Nephron (organoid): Measurements from ENCODE around the gene LRCH4.
A peak's percentile ranks its signal among the peaks of the same experiment; 100 is the strongest.

ENCODE experiments used
- H3K27ac Mint-ChIP-seq, 3 experiments: 2 replicates each; pipeline ENCODE4 v1.8.0; 2020; ENCODE audit warnings: mixed read lengths in 3 of 3, mild to moderate bottlenecking in 2 of 3, moderate library complexity in 1 of 3
- H3K27me3 Mint-ChIP-seq: 2 replicates; pipeline ENCODE4 v1.8.0; 2021; ENCODE audit warnings: low read depth, mild to moderate bottlenecking, moderate library complexity, mixed read lengths
- H3K36me3 Mint-ChIP-seq: 2 replicates; pipeline ENCODE4 v1.8.0; 2020; ENCODE audit warnings: low read depth, mixed read lengths
- H3K4me1 Mint-ChIP-seq: 2 replicates; pipeline ENCODE4 v1.8.0; 2020; ENCODE audit warnings: mixed read lengths
- H3K4me3 Mint-ChIP-seq, 3 experiments: 2 replicates each; pipeline ENCODE4 v1.8.0; 2020; ENCODE audit warnings: mild to moderate bottlenecking in 3 of 3, mixed read lengths in 3 of 3, moderate library complexity in 2 of 3
- H3K9me3 Mint-ChIP-seq: 2 replicates; pipeline ENCODE4 v1.8.0; 2020; ENCODE audit warnings: mixed read lengths
- CTCF ChIP-seq, 3 experiments: fragments of 200-600 bp; sonication (generic); IDR thresholded peaks; one replicate each; pipeline ENCODE4 v1.5.0; 2021; ENCODE audit warnings: antibody characterized with exemption in 3 of 3; ENCODE audit not compliant: unreplicated experiment in 3 of 3

LRCH4 gene

GRCh38 chr7:100585511-100586265 lies at the start of gene LRCH4:
TSS of gene LRCH4 (minus strand) at chr7:100586129. CDS start at chr7:100586100, 29 bp downstream.
- peak within 1 kb of the TSS; percentile 94 to 97 (median 97) for H3K27ac Mint-ChIP-seq
- TF ChIP-seq CTCF (IDR thresholded peaks at IDR 0.05; ENCODE audit: unreplicated experiment in 3 of 3): no peak
- no peaks in the 10 kb centered on the region for H3K9me3 Mint-ChIP-seq

GRCh38 chr7:100632951-100633717 lies 47.2 kb upstream of the LRCH4 start:
- peak; percentile 28 to 35 (median 29) for TF ChIP-seq CTCF (IDR thresholded peaks at IDR 0.05; ENCODE audit: unreplicated experiment in 3 of 3)
- H3K27ac Mint-ChIP-seq: no peak overlapping the region
- H3K9me3 Mint-ChIP-seq: no peaks in the 10 kb centered on the region
- H3K4me3 Mint-ChIP-seq: peak overlapping the region; percentile 76 to 79 (median 78)
- peaks cover 57% of the 10 kb centered on the region for H3K27me3 Mint-ChIP-seq
- no peaks in the 10 kb centered on the region for H3K36me3 Mint-ChIP-seq
- peaks cover 5% of the 10 kb centered on the region for H3K4me1 Mint-ChIP-seq

More at GRCh38 chr7:100585511-100586265, at the start of gene LRCH4:
- H3K4me1 Mint-ChIP-seq: peaks cover 40% of the 10 kb centered on the region
- H3K27me3 Mint-ChIP-seq: no peaks in the 10 kb centered on the region
- no peaks in the 10 kb centered on the region for H3K36me3 Mint-ChIP-seq
- H3K4me3 Mint-ChIP-seq: peak within 1 kb of the TSS; percentile 93 to 98 (median 96)

GRCh38 chr7:100630066-100630465 lies 44.1 kb upstream of the LRCH4 start:
- Mint-ChIP-seq H3K36me3 (no peaks in the 10 kb centered on the region), H3K27me3 (peaks cover 45% of the 10 kb centered on the region), H3K9me3 (no peaks in the 10 kb centered on the region), H3K27ac (no peak overlapping the region), H3K4me3 (peak overlapping the region in 1 of 3 experiments; percentile 21), H3K4me1 (peaks cover 5% of the 10 kb centered on the region)
- TF ChIP-seq CTCF (IDR thresholded peaks at IDR 0.05; ENCODE audit: unreplicated experiment in 3 of 3): no peak

- Mint-ChIP-seq H3K4me3 (no peak overlapping the region), H3K27me3 (peaks cover 40% of the 10 kb centered on the region), H3K9me3 (no peaks in the 10 kb centered on the region), H3K27ac (no peak overlapping the region), H3K4me1 (peaks cover 4% of the 10 kb centered on the region), H3K36me3 (no peaks in the 10 kb centered on the region)
- TF ChIP-seq CTCF (IDR thresholded peaks at IDR 0.05; ENCODE audit: unreplicated experiment in 3 of 3): no peak
Measured at GRCh38 chr7:100629117-100629716, 43.3 kb upstream of the LRCH4 start.

- H3K4me1 Mint-ChIP-seq: no peaks in the 10 kb centered on the region
- no peak overlapping the region for H3K4me3 Mint-ChIP-seq
- no peaks in the 10 kb centered on the region for H3K36me3 Mint-ChIP-seq
- no peak for TF ChIP-seq CTCF (IDR thresholded peaks at IDR 0.05; ENCODE audit: unreplicated experiment in 3 of 3)
- H3K27me3 Mint-ChIP-seq: peaks cover 22% of the 10 kb centered on the region
- H3K27ac Mint-ChIP-seq: no peak overlapping the region
- no peaks in the 10 kb centered on the region for H3K9me3 Mint-ChIP-seq
Measured at GRCh38 chr7:100627238-100627549, 41.3 kb upstream of the LRCH4 start.
